ENCODE results near the gene FCN2. TPM values are rescaled to one million over a fixed set of nuclear protein-coding genes. Genes with fewer than 3 reads are reported as not detected.

Gene FCN2
- total RNA-seq = not detected in 2 replicates

- no peak within 1 kb of the TSS for H3K4me3 ChIP-seq (ENCODE audit: low read depth, low read length)
- no peak for TF ChIP-seq CTCF (IDR thresholded peaks at IDR 0.05; ENCODE audit: insufficient read depth, low read depth, low read length)
- no peak for DNase-seq (ENCODE audit: low read depth)
Observed at GRCh38 chr9:134880484-134881312, at the start of gene FCN2. Gene FCN2 (plus strand): TSS chr9:134880810. CDS start chr9:134880822, 12 bp downstream.

GRCh38 chr9:134830926-134831720 is 49.5 kb upstream of the FCN2 start:
- no peak for TF ChIP-seq CTCF (IDR thresholded peaks at IDR 0.05; ENCODE audit: insufficient read depth, low read depth, low read length)
- H3K4me3 ChIP-seq (ENCODE audit: low read depth, low read length) = no peak overlapping the region
- DNase-seq (ENCODE audit: low read depth) = no peak

GRCh38 chr9:134832471-134832870 is 48.1 kb upstream of the FCN2 start:
- H3K4me3 ChIP-seq (ENCODE audit: low read depth, low read length) = no peak overlapping the region
- TF ChIP-seq CTCF (IDR thresholded peaks at IDR 0.05; ENCODE audit: insufficient read depth, low read depth, low read length) = no peak
- no peak for DNase-seq (ENCODE audit: low read depth)

- no peak for DNase-seq (ENCODE audit: low read depth)
- no peak for TF ChIP-seq CTCF (IDR thresholded peaks at IDR 0.05; ENCODE audit: insufficient read depth, low read depth, low read length)
- H3K4me3 ChIP-seq (ENCODE audit: low read depth, low read length) = no peak overlapping the region
Observed at GRCh38 chr9:134833294-134833880, 47.2 kb upstream of the FCN2 start.

- no peak for TF ChIP-seq CTCF (IDR thresholded peaks at IDR 0.05; ENCODE audit: insufficient read depth, low read depth, low read length)
- DNase-seq (ENCODE audit: low read depth) = no peak
- no peak overlapping the region for H3K4me3 ChIP-seq (ENCODE audit: low read depth, low read length)
Observed at GRCh38 chr9:134834217-134834956, 46.2 kb upstream of the FCN2 start.

- H3K4me3 ChIP-seq (ENCODE audit: low read depth, low read length) = no peak overlapping the region
- no peak for DNase-seq (ENCODE audit: low read depth)
- no peak for TF ChIP-seq CTCF (IDR thresholded peaks at IDR 0.05; ENCODE audit: insufficient read depth, low read depth, low read length)
Observed at GRCh38 chr9:134834957-134835419, 45.6 kb upstream of the FCN2 start.
